A549 (cell line): ENCODE data around the gene CXCL12. TPM values are rescaled to one million over a fixed set of nuclear protein-coding genes. Genes with fewer than 3 reads are reported as not detected.

Source experiments
- ATAC-seq, 2 experiments: fragments of 200-7000 bp in 1 of 2; fragments of >200 bp in 1 of 2; cut with Nextera tagmentation in 1 of 2; cut with Tn5 transposase in 1 of 2; 3 replicates each; pipeline versions ENCODE4 v1.8.0 to v1.9.1; 2018 to 2020; ENCODE audit warnings: mild to moderate bottlenecking in 1 of 2, moderate library complexity in 1 of 2
- CTCF ChIA-PET: fragments of 300-600 bp; sonication (Branson Sonifier 250); formaldehyde crosslinking; extraction: SDS; loops from one replicate; lab custom pipeline; 2021; ENCODE audit warnings: antibody characterized with exemption, inconsistent platforms; lab: Yijun Ruan, JAX
- POLR2A ChIA-PET: fragments of 350-600 bp; formaldehyde crosslinking; extraction: SDS; loops from one replicate; lab custom pipeline; 2021; ENCODE audit warnings: antibody characterized with exemption, inconsistent platforms; lab: Yijun Ruan, JAX
- DNase-seq, 2 experiments: peaks; one replicate each; pipeline versions ENCODE4 v3.0.0 to v3.0.0-alpha.2; 2011 to 2016; ENCODE audit warnings: low read depth in 1 of 2, low spot score in 1 of 2
- FAIRE-seq: peaks from 2 replicates; lab custom pipeline; 2011; peaks lifted over from hg19 to GRCh38; lab: Jason Lieb, UNC
- H3K27ac ChIP-seq, 2 experiments: fragments of >200 bp; sonication (Bioruptor Twin); formaldehyde crosslinking; 3 replicates each; pipeline ENCODE4 v1.5.1; 2016 to 2017
- H3K4me1 ChIP-seq: fragments of >200 bp; sonication (Bioruptor Twin); formaldehyde crosslinking; 3 replicates; pipeline ENCODE4 v1.6.1; 2016
- H3K4me2 ChIP-seq: fragments of >200 bp; sonication (Bioruptor Twin); formaldehyde crosslinking; 3 replicates; pipeline ENCODE4 v1.6.1; 2016
- H3K4me3 ChIP-seq: fragments of >200 bp; sonication (Bioruptor Twin); formaldehyde crosslinking; 3 replicates; pipeline ENCODE4 v1.5.1; 2016
- H3K9me3 ChIP-seq: fragments of >200 bp; sonication (Bioruptor Twin); formaldehyde crosslinking; 3 replicates; pipeline ENCODE4 v1.6.1; 2016
- CBX2 ChIP-seq: fragments of 200-600 bp; sonication (generic); IDR thresholded peaks from 2 replicates; pipeline ENCODE4 v1.6.1; 2016; ENCODE audit warnings: low read depth, mild to moderate bottlenecking, borderline replicate concordance
- CHD2 ChIP-seq: fragments of 150-350 bp; IDR thresholded peaks from 2 replicates; pipeline ENCODE4 v1.6.1; 2014; ENCODE audit warnings: low read length; ENCODE audit not compliant: partially characterized antibody
- CTCF ChIP-seq: fragments of >200 bp; sonication (Bioruptor Twin); formaldehyde crosslinking; IDR thresholded peaks from 3 replicates; pipeline ENCODE4 v1.5.1; 2016
- E2F6 ChIP-seq: IDR thresholded peaks from 2 replicates; pipeline ENCODE4 v1.6.1; 2012; ENCODE audit warnings: low read depth, borderline replicate concordance
- EHF ChIP-seq: fragments of 250-450 bp; sonication (Bioruptor Pico); IDR thresholded peaks from 2 replicates; pipeline ENCODE4 v1.5.0; 2020; ENCODE audit warnings: mild to moderate bottlenecking
- FOXS1 ChIP-seq: fragments of 250-450 bp; sonication (Bioruptor Pico); IDR thresholded peaks from 2 replicates; pipeline ENCODE4 v1.5.0; 2020; ENCODE audit warnings: mild to moderate bottlenecking, moderate library complexity
- GATA3 ChIP-seq: IDR thresholded peaks from 2 replicates; pipeline ENCODE4 v1.6.1; 2012; ENCODE audit warnings: borderline replicate concordance
- HDAC2 ChIP-seq: fragments of 200-600 bp; sonication (generic); IDR thresholded peaks from 2 replicates; pipeline ENCODE4 v1.6.1; 2016
- HEYL ChIP-seq: fragments of 250-450 bp; sonication (Bioruptor Pico); IDR thresholded peaks from 2 replicates; pipeline ENCODE4 v1.8.0; 2021; ENCODE audit warnings: mild to moderate bottlenecking, moderate library complexity
- HOXA7 ChIP-seq: fragments of 250-450 bp; sonication (Bioruptor Pico); IDR thresholded peaks from 2 replicates; pipeline ENCODE4 v1.5.0; 2020; ENCODE audit warnings: mild to moderate bottlenecking, moderate library complexity
- JUNB ChIP-seq: fragments of >200 bp; sonication (Bioruptor Twin); formaldehyde crosslinking; IDR thresholded peaks from 2 replicates; pipeline ENCODE4 v1.6.1; 2016
- KDM1A ChIP-seq: fragments of 200-600 bp; sonication (generic); IDR thresholded peaks from 2 replicates; pipeline ENCODE4 v1.6.1; 2016; ENCODE audit warnings: low read depth, mild to moderate bottlenecking
- MAFK ChIP-seq: fragments of 450-650 bp; IDR thresholded peaks from 2 replicates; pipeline ENCODE4 v1.6.1; 2014; ENCODE audit not compliant: partially characterized antibody
- MAX ChIP-seq: IDR thresholded peaks from 2 replicates; pipeline ENCODE4 v1.6.1; 2012
- NFE2L2 ChIP-seq: fragments of 150-350 bp; conservative IDR thresholded peaks from 2 replicates; pipeline ENCODE4 v1.6.1; 2014; ENCODE audit warnings: low read length
- NPAS2 ChIP-seq: fragments of 250-450 bp; sonication (Bioruptor Pico); IDR thresholded peaks from 2 replicates; pipeline ENCODE4 v1.8.0; 2022; ENCODE audit warnings: mild to moderate bottlenecking, moderate library complexity, borderline replicate concordance
- REST ChIP-seq: fragments of 200-600 bp; sonication (generic); IDR thresholded peaks from 2 replicates; pipeline ENCODE4 v1.6.1; 2016; ENCODE audit warnings: antibody characterized with exemption, mild to moderate bottlenecking, moderate library complexity
- SMC3 ChIP-seq: fragments of >200 bp; sonication (Bioruptor Twin); formaldehyde crosslinking; IDR thresholded peaks from 3 replicates; pipeline ENCODE4 v1.6.1; 2018; ENCODE audit warnings: inconsistent platforms
- SREBF2 ChIP-seq: fragments of 450-650 bp; IDR thresholded peaks from 2 replicates; pipeline ENCODE4 v1.6.1; 2014; ENCODE audit warnings: mild to moderate bottlenecking, moderate library complexity
- TFCP2L1 ChIP-seq: fragments of 250-450 bp; sonication (Bioruptor Pico); IDR thresholded peaks from 2 replicates; pipeline ENCODE4 v1.5.0; 2021; ENCODE audit warnings: mild to moderate bottlenecking
- ZFP36 ChIP-seq: fragments of 450-650 bp; IDR thresholded peaks from 2 replicates; pipeline ENCODE4 v1.6.1; 2014; ENCODE audit warnings: borderline replicate concordance; ENCODE audit not compliant: partially characterized antibody
- ZNF302 ChIP-seq: fragments of 250-450 bp; sonication (Bioruptor Pico); IDR thresholded peaks from 2 replicates; pipeline ENCODE4 v1.9.0; 2021; ENCODE audit warnings: inconsistent platforms, mild to moderate bottlenecking, moderate library complexity
- WGBS: methylation state at CpG from one replicate; pipeline ENCODE4 v1.1.6; 2017; ENCODE audit errors: missing lambda C conversion rate; 5-methylcytosine and 5-hydroxymethylcytosine counted together
- polyA plus RNA-seq, 4 experiments: library from polyadenylated mRNA; depleted of rRNA in 3 of 4; stranded (reverse); fragments of >200 nt; fragmentation: RNase III in 1 of 4; extraction: RNeasy Plus Mini Kit Qiagen cat#74134 plus additional on column Dnase treatment in 1 of 4; gene quantifications; 2 replicates in 3 of 4; 3 replicates in 1 of 4; pipeline ENCODE4 v1.2.3, GENCODE V29; 2011 to 2017

CXCL12 gene
- polyA plus RNA-seq, 2 of the 4 experiments (the other 2 are of a cell fraction) = 0.13 to 0.17 TPM

- Histone ChIP-seq H3K9me3 (no peaks in the 10 kb centered on the region), H3K4me2 (no peak overlapping the region), H3K4me3 (no peak overlapping the region), H3K4me1 (no peaks in the 10 kb centered on the region), H3K27ac (no peak overlapping the region)
- no peak for ATAC-seq
- WGBS = 39% methylated on average over 13 of the region's 14 CpGs
- CTCF ChIA-PET = interaction anchor here (0.7 to 1.7 kb wide), 4 partner anchors 8 to 252 kb away, joined by 3 to 5 read pairs (median 4); no protein-coding TSS in a partner anchor
- DNase-seq = no peak
- no peak for FAIRE-seq
- TF ChIP-seq HEYL (no peak), HDAC2 (no peak), NFE2L2 (no peak), ZFP36 (no peak), MAX (no peak), E2F6 (no peak), KDM1A (no peak), FOXS1 (CRISPR knock-in tag) (no peak), ZNF302 (no peak)
- POLR2A ChIA-PET = no interaction called here
Measured at GRCh38 chr10:44378626-44379025, 6.3 kb downstream of the CXCL12 start.

GRCh38 chr10:44377651-44378310 lies 7.1 kb downstream of the CXCL12 start:
- no peak for TF ChIP-seq MAX
- TF ChIP-seq CBX2 = no peak
- no peak for TF ChIP-seq NPAS2 (CRISPR knock-in tag)
- FAIRE-seq (no peak), DNase-seq (no peak), ATAC-seq (no peak)
- Histone ChIP-seq H3K9me3 (no peaks in the 10 kb centered on the region), H3K4me1 (no peaks in the 10 kb centered on the region), H3K4me2 (no peak overlapping the region), H3K4me3 (no peak overlapping the region), H3K27ac (no peak overlapping the region)
- CTCF ChIA-PET = interaction anchor here (0.9 to 1.7 kb wide), 5 partner anchors 8 to 688 kb away, joined by 3 to 5 read pairs (median 4); no protein-coding TSS in a partner anchor
- POLR2A ChIA-PET = no interaction called here
- 46% methylated on average over 16 of the region's 16 CpGs for WGBS

- H3K4me2 ChIP-seq = no peak overlapping the region
- FAIRE-seq (no peak), ATAC-seq (no peak), DNase-seq (no peak)
- H3K4me3 ChIP-seq = no peak overlapping the region
- H3K4me1 ChIP-seq = no peaks in the 10 kb centered on the region
- CTCF ChIA-PET = interaction anchor here (0.6 to 1.3 kb wide), 3 partner anchors 17 to 687 kb away, joined by 3 to 4 read pairs (median 3); no protein-coding TSS in a partner anchor
- POLR2A ChIA-PET = no interaction called here
- no peak overlapping the region for H3K27ac ChIP-seq
- H3K9me3 ChIP-seq = no peaks in the 10 kb centered on the region
- no peak for TF ChIP-seq NPAS2 (CRISPR knock-in tag)
- WGBS = 10% methylated on average over 7 of the region's 7 CpGs
Measured at GRCh38 chr10:44376472-44377099, 8.3 kb downstream of the CXCL12 start.

- DNase-seq (no peak), FAIRE-seq (no peak), ATAC-seq (no peak)
- ChIA-PET CTCF (interaction anchor here (1.3 kb wide), 1 partner anchor 12 kb away, joined by 6 read pairs; no protein-coding TSS in a partner anchor), POLR2A (no interaction called here)
- Histone ChIP-seq H3K4me3 (no peak overlapping the region), H3K9me3 (no peaks in the 10 kb centered on the region), H3K4me1 (no peaks in the 10 kb centered on the region), H3K4me2 (no peak overlapping the region)
- 16% methylated on average over 6 of the region's 6 CpGs for WGBS
- no peak for TF ChIP-seq TFCP2L1 (CRISPR knock-in tag)
- no peak for TF ChIP-seq MAFK
- TF ChIP-seq HOXA7 = no peak
- TF ChIP-seq CHD2 = no peak
- no peak for TF ChIP-seq SREBF2
- no peak for TF ChIP-seq REST
- TF ChIP-seq ZFP36 = no peak
- no peak for TF ChIP-seq EHF
- no peak for TF ChIP-seq SMC3
- no peak for TF ChIP-seq CTCF
- no peak for TF ChIP-seq GATA3
- no peak for TF ChIP-seq JUNB
- TF ChIP-seq, all 56 proteins: peak for 0
- H3K27ac ChIP-seq = no peak overlapping the region
Measured at GRCh38 chr10:44374155-44374554, 10.7 kb downstream of the CXCL12 start.
